Epithelial cell of esophagus (primary cell): ENCODE results near the gene LMAN1.
A peak's percentile ranks its signal among the peaks of the same experiment; 100 is the strongest.

Source experiments
- DNase-seq: peaks from one replicate; pipeline ENCODE4 v3.0.0; 2010; ENCODE audit warnings: low read depth
- H3K4me3 ChIP-seq: 2 replicates; pipeline ENCODE4 v1.5.1; 2011; ENCODE audit warnings: mild to moderate bottlenecking, low read length, control low read depth
- TF ChIP-seq, protein P1 (sequence below): IDR thresholded peaks from 2 replicates; pipeline ENCODE4 v1.5.1; 2011; ENCODE audit warnings: low read depth, mild to moderate bottlenecking, low read length, control low read depth, inconsistent platforms; ENCODE audit not compliant: insufficient read depth; ENCODE audit errors: missing control alignments

LMAN1 gene

DNA sequence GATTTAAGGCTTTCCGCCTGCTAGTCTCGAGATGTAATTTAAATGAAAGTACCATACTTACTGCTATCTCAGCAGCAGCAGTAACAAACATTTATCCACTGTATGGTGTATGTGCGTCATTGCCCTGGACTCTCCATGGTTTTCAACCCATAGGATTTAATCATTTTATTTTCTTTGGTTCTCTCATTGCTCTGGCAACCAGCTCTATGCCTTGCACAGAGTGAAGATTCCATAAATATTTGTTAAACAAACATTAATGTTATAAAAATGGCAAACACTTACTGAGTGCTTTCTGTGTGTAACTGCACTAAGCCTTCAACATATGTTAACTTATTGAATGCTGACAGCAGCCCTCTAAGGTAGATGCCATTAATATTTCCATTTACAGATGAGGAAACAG is 1.3 kb upstream of the LMAN1 start:
- H3K4me3 ChIP-seq = no peak overlapping the region
- TF ChIP-seq, protein P1, sequence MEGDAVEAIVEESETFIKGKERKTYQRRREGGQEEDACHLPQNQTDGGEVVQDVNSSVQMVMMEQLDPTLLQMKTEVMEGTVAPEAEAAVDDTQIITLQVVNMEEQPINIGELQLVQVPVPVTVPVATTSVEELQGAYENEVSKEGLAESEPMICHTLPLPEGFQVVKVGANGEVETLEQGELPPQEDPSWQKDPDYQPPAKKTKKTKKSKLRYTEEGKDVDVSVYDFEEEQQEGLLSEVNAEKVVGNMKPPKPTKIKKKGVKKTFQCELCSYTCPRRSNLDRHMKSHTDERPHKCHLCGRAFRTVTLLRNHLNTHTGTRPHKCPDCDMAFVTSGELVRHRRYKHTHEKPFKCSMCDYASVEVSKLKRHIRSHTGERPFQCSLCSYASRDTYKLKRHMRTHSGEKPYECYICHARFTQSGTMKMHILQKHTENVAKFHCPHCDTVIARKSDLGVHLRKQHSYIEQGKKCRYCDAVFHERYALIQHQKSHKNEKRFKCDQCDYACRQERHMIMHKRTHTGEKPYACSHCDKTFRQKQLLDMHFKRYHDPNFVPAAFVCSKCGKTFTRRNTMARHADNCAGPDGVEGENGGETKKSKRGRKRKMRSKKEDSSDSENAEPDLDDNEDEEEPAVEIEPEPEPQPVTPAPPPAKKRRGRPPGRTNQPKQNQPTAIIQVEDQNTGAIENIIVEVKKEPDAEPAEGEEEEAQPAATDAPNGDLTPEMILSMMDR = no peak
- DNase-seq = no peak

DNA sequence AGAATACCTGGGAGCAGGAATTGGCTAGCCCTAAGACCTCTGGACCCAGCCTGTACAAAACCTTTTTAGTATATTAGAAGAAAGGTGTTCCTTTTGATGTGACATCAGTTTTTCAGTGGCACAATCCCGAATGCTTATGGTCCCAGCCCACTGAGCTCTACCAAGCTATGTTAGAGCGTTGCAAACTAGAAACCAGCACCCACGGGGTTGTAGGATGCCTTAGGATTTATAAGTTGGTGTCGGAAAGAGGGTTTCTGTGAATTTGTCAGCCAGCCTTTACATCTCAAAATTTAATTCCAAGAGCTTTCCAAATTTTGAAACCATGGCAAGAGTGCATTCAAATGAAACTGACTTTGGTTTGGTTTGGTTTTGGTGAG is 499 bp upstream of the LMAN1 start:
- peak overlapping the region; percentile 90 for H3K4me3 ChIP-seq

DNA sequence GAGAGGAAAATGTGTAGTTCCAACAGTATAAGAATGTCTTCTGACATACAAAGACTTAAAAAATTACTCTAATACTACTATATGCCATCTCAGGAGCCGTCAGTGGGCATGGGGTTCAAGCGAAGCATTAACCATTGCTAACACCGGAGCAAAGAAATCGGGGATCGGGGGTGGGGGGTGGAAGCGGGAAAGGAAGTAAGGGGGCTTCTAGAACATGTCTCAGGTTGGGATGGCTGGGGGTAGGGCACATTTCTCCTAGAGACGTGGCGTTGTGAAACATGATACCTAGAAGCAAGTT is 702 bp downstream of the LMAN1 start:
- peak overlapping the region; percentile 90 for H3K4me3 ChIP-seq
- TF ChIP-seq, protein P1 = no peak
- no peak for DNase-seq

More for the DNA sequence above, 499 bp upstream of the LMAN1 start:
- TF ChIP-seq, protein P1 = no peak
- no peak for DNase-seq

DNA sequence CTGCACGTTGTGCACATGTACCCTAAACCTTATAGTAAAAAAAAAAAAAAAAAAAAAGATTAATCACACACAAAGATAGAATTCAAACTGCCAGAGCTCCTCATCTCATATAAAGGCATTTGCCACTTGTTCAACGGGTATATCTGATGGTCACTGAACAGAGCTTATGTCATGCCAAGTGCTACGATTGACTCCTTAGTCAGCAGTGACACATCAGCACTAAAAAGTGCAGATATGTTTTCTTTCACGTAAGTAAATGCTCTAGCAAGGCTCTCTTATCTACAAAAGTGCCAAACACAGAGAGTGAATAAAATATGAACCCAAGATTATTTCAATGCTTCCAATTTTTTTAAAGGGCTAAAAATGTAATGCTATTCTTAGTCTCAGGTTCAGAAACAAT is 1.1 kb downstream of the LMAN1 start:
- peak; percentile 87 for DNase-seq
- TF ChIP-seq, protein P1 = no peak
- H3K4me3 ChIP-seq = peak overlapping the region; percentile 90

DNA sequence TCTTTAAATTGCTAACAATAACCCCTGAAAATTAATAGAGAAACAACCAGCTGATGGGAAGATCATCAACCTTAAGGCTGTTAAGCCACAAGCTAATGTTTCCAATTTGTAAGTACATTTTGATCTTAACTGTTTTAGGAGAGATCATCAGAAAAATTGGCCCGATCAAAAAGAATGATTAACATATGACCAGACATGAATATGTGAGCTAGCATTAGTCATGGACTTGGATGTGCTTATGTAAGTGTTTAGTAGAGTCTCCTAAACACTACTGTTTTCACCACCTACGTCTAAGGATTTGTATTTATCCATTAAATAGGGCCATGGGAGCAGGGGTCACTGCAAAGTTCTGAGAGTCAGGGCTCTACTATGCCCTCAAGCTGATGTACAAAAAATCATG is 4.3 kb downstream of the LMAN1 start:
- TF ChIP-seq, protein P1 = no peak
- DNase-seq = peak; percentile 35
- no peak overlapping the region for H3K4me3 ChIP-seq

DNA sequence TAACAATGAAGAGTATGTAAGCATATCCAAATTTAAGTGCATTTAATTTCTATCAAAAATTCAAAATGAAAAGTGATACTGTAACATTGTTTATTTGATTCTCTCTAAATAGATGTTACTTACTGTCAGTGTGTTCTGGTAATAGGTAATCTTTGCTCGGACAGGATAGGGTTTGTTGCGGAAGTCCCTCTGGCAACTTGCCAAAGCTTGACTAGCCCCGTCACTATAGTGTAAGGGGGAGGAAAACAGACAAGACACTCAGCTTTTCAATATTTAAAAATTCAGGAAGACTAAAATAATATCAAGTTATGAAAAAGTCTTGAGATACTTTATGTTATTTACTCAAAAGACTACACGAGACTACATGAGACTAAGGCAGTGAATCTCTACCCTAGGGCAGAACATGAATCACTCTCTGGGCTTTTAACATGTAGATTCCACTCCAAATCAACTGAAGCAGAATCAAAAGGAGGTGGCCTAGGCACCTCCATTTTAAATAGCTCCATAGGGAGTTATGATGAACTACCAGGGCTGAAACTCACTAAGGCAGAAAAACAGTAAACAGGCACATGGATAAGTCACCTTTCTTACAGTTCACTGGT is 5.9 kb downstream of the LMAN1 start:
- DNase-seq = peak; percentile 79
- TF ChIP-seq, protein P1 = no peak
- H3K4me3 ChIP-seq = no peak overlapping the region

DNA sequence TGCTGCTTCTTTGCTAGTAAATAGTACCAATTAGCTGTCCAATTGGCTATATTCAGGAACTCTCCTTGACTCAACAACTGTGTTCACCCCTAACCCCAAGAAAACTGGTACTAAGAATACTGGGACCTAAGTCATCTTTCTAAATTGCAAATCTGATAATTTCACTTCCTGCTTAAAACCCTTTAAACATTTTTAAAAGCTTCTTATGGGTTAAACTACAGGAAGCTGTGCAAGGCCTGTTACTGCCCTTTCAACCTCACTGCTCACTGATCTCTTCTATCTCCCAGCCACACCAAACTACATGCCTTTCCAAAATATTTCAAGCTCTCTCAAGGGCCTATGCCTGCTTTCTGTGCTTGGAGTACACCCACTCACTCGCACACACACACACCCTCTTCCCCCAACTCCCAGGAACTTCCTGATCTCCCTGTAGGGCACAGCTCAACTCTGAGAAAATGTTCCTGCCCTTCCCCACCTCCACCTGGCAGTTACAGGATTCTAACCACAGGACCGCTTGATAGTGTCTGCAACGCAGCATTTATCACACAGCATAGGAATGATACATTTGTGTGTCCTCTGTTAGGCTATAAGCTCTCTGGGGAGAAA is 6.7 kb downstream of the LMAN1 start:
- TF ChIP-seq, protein P1 = no peak
- DNase-seq = no peak
- H3K4me3 ChIP-seq = no peak overlapping the region
